CD14-positive monocyte (primary cell): Measurements from ENCODE around the gene TMEM178B. TPM values are rescaled to one million over a fixed set of nuclear protein-coding genes. Genes with fewer than 3 reads are reported as not detected.
A peak's percentile ranks its signal among the peaks of the same experiment; 100 is the strongest.

Source experiments
- DNase-seq, 3 donors: peaks; one replicate each; pipeline ENCODE4 v3.0.0-alpha.2; 2011 to 2022
- H2AFZ ChIP-seq: 2 replicates; pipeline ENCODE4 v1.6.0; 2012; ENCODE audit warnings: mild to moderate bottlenecking, low read depth, low read length, inconsistent platforms; ENCODE audit not compliant: insufficient read depth, poor library complexity, severe bottlenecking
- H3K27ac ChIP-seq, 2 donors: 1 replicate in 1 of 2; 2 replicates in 1 of 2; pipeline ENCODE4 v1.5.1; 2012 to 2013; ENCODE audit warnings: low read length in 2 of 2, control low read depth in 1 of 2, inconsistent platforms in 1 of 2, low read depth in 1 of 2, mild to moderate bottlenecking in 1 of 2
- H3K27me3 ChIP-seq, 2 donors: one replicate each; pipeline versions ENCODE4 v1.6.0 to v1.6.1; 2011 to 2013; ENCODE audit warnings: low read length in 2 of 2; ENCODE audit not compliant: control insufficient read depth in 2 of 2, insufficient read depth in 2 of 2
- H3K36me3 ChIP-seq, 2 donors: replicated peaks in 1 of 2; 1 replicate in 1 of 2; 2 replicates in 1 of 2; pipeline versions ENCODE4 v1.5.1 to v1.6.1; 2012 to 2013; ENCODE audit warnings: low read length in 2 of 2, control low read depth in 1 of 2, inconsistent platforms in 1 of 2, mild to moderate bottlenecking in 1 of 2; ENCODE audit not compliant: insufficient read depth in 2 of 2, control insufficient read depth in 1 of 2
- H3K4me1 ChIP-seq, 2 donors: 1 replicate in 1 of 2; 2 replicates in 1 of 2; pipeline versions ENCODE4 v1.5.1 to v1.6.1; 2012 to 2013; ENCODE audit warnings: low read length in 2 of 2, control low read depth in 1 of 2, inconsistent platforms in 1 of 2, mild to moderate bottlenecking in 1 of 2, moderate library complexity in 1 of 2; ENCODE audit not compliant: insufficient read depth in 2 of 2, control insufficient read depth in 1 of 2
- H3K4me2 ChIP-seq: replicated peaks from 2 replicates; pipeline ENCODE3; 2012; ENCODE audit warnings: low read length, moderate library complexity, mild to moderate bottlenecking; ENCODE audit not compliant: poor library complexity, severe bottlenecking; ENCODE audit errors: extremely low read depth
- H3K4me3 ChIP-seq, 3 experiments: fragments of 200-600 bp in 1 of 3; sonication (generic) in 1 of 3; replicated peaks in 1 of 3; 1 replicate in 2 of 3; 2 replicates in 1 of 3; pipeline ENCODE4 v1.5.1; 2011 to 2013; ENCODE audit warnings: low read length in 3 of 3, mild to moderate bottlenecking in 3 of 3, control low read depth in 2 of 3, low read depth in 2 of 3, inconsistent platforms in 1 of 3, moderate library complexity in 1 of 3
- H3K79me2 ChIP-seq: 2 replicates; pipeline ENCODE4 v1.6.0; 2012; ENCODE audit warnings: mild to moderate bottlenecking, control low read depth, inconsistent platforms, low read length, moderate library complexity; ENCODE audit not compliant: insufficient read depth
- H3K9ac ChIP-seq: 2 replicates; pipeline ENCODE4 v1.6.0; 2017; ENCODE audit warnings: low read length, mild to moderate bottlenecking; ENCODE audit not compliant: insufficient read depth, poor library complexity, severe bottlenecking
- H3K9me3 ChIP-seq, 2 donors: replicated peaks in 1 of 2; 1 replicate in 1 of 2; 2 replicates in 1 of 2; pipeline versions ENCODE4 v1.5.1 to v1.6.1; 2012 to 2013; ENCODE audit warnings: low read length in 2 of 2, control low read depth in 1 of 2; ENCODE audit not compliant: control insufficient read depth in 1 of 2, insufficient read depth in 1 of 2
- H4K20me1 ChIP-seq: 2 replicates; pipeline ENCODE4 v1.6.0; 2012; ENCODE audit warnings: mild to moderate bottlenecking, low read length, control low read depth, moderate library complexity; ENCODE audit not compliant: insufficient read depth
- H3K27ac Mint-ChIP-seq, 7 donors: one replicate each; pipeline ENCODE4 v1.8.0; 2020; ENCODE audit warnings: mild to moderate bottlenecking in 7 of 7, mixed read lengths in 7 of 7, moderate library complexity in 6 of 7, inconsistent platforms in 2 of 7
- H3K27me3 Mint-ChIP-seq, 3 donors: one replicate each; pipeline ENCODE4 v1.8.0; 2021 to 2022; ENCODE audit warnings: low read depth in 3 of 3, mild to moderate bottlenecking in 3 of 3, mixed read lengths in 3 of 3, moderate library complexity in 3 of 3, inconsistent platforms in 1 of 3
- H3K36me3 Mint-ChIP-seq, 2 donors: one replicate each; pipeline ENCODE4 v1.8.0; 2020; ENCODE audit warnings: mixed read lengths in 2 of 2, inconsistent platforms in 1 of 2, mild to moderate bottlenecking in 1 of 2
- H3K4me1 Mint-ChIP-seq: one replicate; pipeline ENCODE4 v1.8.0; 2020; ENCODE audit warnings: mild to moderate bottlenecking, mixed read lengths
- H3K4me3 Mint-ChIP-seq, 2 donors: one replicate each; pipeline ENCODE4 v1.8.0; 2020; ENCODE audit warnings: mild to moderate bottlenecking in 2 of 2, mixed read lengths in 2 of 2, moderate library complexity in 1 of 2
- H3K9me3 Mint-ChIP-seq, 7 donors: one replicate each; pipeline ENCODE4 v1.8.0; 2020 to 2022; ENCODE audit warnings: mixed read lengths in 7 of 7, mild to moderate bottlenecking in 6 of 7, moderate library complexity in 6 of 7, inconsistent platforms in 2 of 7
- WGBS: methylation state at CpG from one replicate; pipeline ENCODE4 v1.1.5; 2013; ENCODE audit warnings: missing lambda C conversion rate; ENCODE audit not compliant: insufficient coverage; 5-methylcytosine and 5-hydroxymethylcytosine counted together
- intact Hi-C, 2 donors: fragments of 100-400 bp; cut with micrococcal nuclease; formaldehyde crosslinking; loops; one replicate each; pipeline versions ENCODE4 v1.15.0 to v1.15.1; 2023
- polyA plus RNA-seq, 3 donors: library from polyadenylated mRNA; depleted of rRNA in 1 of 3; unstranded in 2 of 3; stranded (reverse) in 1 of 3; fragments of 300-500 nt in 2 of 3; fragments of >200 nt in 1 of 3; fragmentation: Illumina TruSeq in 2 of 3; gene quantifications; 1 replicate in 2 of 3; 2 replicates in 1 of 3; pipeline ENCODE4 v1.2.3, GENCODE V29; 2012 to 2021
- TF ChIP-seq, protein P1 (sequence below): fragments of 200-600 bp; IDR thresholded peaks from one replicate; pipeline ENCODE4 v1.8.0; 2022; ENCODE audit warnings: antibody characterized with exemption, mild to moderate bottlenecking

TMEM178B gene
- polyA plus RNA-seq, 3 donors = not detected

DNA sequence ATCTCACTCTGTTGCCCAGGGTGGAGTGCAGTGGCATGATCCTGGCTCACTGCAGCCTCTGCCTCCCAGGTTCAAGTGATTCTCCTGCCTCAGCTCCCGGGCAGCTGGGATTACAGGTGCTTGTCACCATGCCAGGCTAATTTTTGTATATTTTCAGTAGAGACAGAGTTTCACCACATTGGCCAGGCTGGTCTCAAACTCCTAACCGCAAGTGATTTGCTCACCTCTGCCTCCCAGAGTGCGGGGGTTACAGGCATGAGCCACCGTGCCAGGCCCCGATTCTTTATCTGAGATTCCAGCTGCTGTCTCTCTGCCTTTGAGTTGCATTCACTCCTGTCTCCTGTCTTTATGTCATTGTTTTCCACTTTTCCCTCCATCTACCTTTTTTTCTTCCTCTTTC lies 168.7 kb downstream of the TMEM178B start:
- Histone ChIP-seq H2AFZ (no peak overlapping the region), H4K20me1 (no peaks in the 10 kb centered on the region), H3K36me3 (no peaks in the 10 kb centered on the region), H3K27me3 (no peaks in the 10 kb centered on the region), H3K9me3 (no peaks in the 10 kb centered on the region), H3K4me3 (no peak overlapping the region), H3K79me2 (no peaks in the 10 kb centered on the region), H3K4me1 (no peaks in the 10 kb centered on the region), H3K4me2 (no peak overlapping the region), H3K9ac (no peak overlapping the region), H3K27ac (no peak overlapping the region)
- Mint-ChIP-seq H3K4me1 (no peaks in the 10 kb centered on the region), H3K36me3 (no peaks in the 10 kb centered on the region), H3K4me3 (no peak overlapping the region), H3K27me3 (peaks cover 1 to 4% (median 4%) of the 10 kb centered on the region in 3 donors), H3K9me3 (peaks cover 0 to 2% (median 0%) of the 10 kb centered on the region in 7 donors), H3K27ac (peak overlapping the region in 1 of 7 donors; percentile 59)
- intact Hi-C loops = no loop called here
- DNase-seq = no peak
- TF ChIP-seq, protein P1, sequence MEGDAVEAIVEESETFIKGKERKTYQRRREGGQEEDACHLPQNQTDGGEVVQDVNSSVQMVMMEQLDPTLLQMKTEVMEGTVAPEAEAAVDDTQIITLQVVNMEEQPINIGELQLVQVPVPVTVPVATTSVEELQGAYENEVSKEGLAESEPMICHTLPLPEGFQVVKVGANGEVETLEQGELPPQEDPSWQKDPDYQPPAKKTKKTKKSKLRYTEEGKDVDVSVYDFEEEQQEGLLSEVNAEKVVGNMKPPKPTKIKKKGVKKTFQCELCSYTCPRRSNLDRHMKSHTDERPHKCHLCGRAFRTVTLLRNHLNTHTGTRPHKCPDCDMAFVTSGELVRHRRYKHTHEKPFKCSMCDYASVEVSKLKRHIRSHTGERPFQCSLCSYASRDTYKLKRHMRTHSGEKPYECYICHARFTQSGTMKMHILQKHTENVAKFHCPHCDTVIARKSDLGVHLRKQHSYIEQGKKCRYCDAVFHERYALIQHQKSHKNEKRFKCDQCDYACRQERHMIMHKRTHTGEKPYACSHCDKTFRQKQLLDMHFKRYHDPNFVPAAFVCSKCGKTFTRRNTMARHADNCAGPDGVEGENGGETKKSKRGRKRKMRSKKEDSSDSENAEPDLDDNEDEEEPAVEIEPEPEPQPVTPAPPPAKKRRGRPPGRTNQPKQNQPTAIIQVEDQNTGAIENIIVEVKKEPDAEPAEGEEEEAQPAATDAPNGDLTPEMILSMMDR = no peak
- 100% methylated on average over 4 of the region's 5 CpGs for WGBS

DNA sequence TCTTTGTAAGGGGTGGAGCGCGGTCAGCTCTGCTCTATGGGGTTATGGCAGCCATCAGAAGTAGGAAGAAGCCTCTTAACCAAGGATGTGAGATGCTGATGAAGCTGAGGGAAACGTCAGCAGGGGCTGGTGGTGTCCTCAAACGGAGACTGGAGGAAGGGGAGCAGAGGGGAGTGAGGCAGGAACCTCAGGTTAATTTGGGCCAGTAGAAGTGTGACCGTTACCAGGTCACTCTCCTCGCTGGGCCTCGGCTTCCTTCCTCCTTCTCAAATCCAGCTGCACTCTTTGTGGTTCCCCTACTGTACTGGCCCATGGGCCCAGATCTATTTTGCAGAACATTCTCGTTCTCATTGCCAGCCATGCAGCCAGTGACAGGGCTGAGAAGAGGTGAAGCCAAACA lies 169.5 kb downstream of the TMEM178B start:
- no peaks in the 10 kb centered on the region for H3K36me3 Mint-ChIP-seq

More for the DNA sequence above, 169.5 kb downstream of the TMEM178B start:
- Histone ChIP-seq H3K9me3 (no peaks in the 10 kb centered on the region), H3K4me2 (no peak overlapping the region), H3K79me2 (no peaks in the 10 kb centered on the region), H4K20me1 (no peaks in the 10 kb centered on the region), H3K27ac (no peak overlapping the region), H3K36me3 (no peaks in the 10 kb centered on the region), H3K9ac (no peak overlapping the region), H2AFZ (no peak overlapping the region), H3K4me3 (no peak overlapping the region), H3K27me3 (no peaks in the 10 kb centered on the region), H3K4me1 (no peaks in the 10 kb centered on the region)
- TF ChIP-seq, protein P1 = no peak
- no peak overlapping the region for H3K4me3 Mint-ChIP-seq
- intact Hi-C loops = no loop called here
- H3K27ac Mint-ChIP-seq = no peak overlapping the region
- H3K9me3 Mint-ChIP-seq = peaks cover 0 to 2% (median 0%) of the 10 kb centered on the region in 7 donors
- 52% methylated on average over 6 of the region's 8 CpGs for WGBS
- H3K27me3 Mint-ChIP-seq = peaks cover 1 to 4% (median 3%) of the 10 kb centered on the region in 3 donors
- H3K4me1 Mint-ChIP-seq = no peaks in the 10 kb centered on the region
- no peak for DNase-seq
